NCI-H1048 (cell line): ENCODE data around the gene SCN4A.
"Not testable (repeated sequence)": the region's sequence is repeated elsewhere in the genome, so short reads cannot be mapped to it uniquely, and the experiment has no call there.

Experiments used
- DNase-seq: peaks from one replicate; lab custom pipeline; 2025; lab: John Stamatoyannopoulos, UW

The SCN4A gene

DNA sequence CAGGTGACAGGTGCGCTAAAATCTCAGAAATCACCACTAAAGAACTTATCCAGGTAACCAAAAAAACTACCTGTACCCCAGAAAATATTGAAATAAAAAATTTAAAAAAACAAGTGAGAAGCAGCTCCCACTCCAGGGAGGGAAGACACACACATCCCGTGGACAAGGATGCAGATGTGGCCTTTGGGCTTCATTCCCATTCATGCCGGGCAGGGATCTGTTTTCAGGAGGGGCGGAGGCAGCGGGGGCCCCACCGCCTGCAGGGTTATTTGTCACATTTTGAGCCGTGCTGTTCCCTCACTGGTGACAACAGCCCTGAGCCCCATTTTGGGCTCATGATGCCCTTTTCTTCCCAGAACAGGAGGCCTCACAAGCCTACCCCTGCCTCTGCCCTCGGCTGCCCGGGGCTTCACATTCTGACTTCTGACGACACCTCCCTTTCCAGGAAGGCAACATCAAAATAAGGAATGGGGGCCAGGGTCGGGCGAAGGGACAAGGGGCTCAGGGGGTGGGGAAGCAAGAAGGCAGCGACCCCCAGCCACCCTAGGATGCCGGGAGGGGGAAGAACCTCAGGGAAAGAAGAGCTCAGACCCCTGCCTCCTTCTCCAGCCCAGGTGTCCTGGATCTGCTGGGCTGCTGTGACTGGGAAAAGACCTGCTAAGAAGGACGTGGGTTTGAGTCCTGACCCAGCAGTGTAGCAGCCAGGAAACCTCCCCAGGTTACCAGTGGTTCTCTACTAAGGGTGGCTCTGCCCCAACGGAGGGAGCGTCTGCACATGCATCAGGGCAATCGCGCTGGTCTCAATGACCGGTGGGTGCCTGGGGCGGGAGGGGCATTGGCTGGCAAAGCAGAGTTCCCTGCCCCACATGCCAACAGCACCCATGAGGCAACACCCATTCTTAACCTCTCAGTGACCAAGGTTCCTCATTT, 38.3 kb downstream of the SCN4A start:
- no peak for DNase-seq

- no peak for DNase-seq
Observed at GRCh38 chr17:63933598-63933997, 39.1 kb downstream of the SCN4A start.

- no peak for DNase-seq
Observed at GRCh38 chr17:63932721-63933120, 40.0 kb downstream of the SCN4A start.

- DNase-seq = no peak
Observed at GRCh38 chr17:63931981-63932561, 40.6 kb downstream of the SCN4A start, which contains the start of gene CD79B. Gene CD79B, minus strand, starts transcription at chr17:63932331. Its CDS starts 70 bp downstream, at chr17:63932261.

DNA sequence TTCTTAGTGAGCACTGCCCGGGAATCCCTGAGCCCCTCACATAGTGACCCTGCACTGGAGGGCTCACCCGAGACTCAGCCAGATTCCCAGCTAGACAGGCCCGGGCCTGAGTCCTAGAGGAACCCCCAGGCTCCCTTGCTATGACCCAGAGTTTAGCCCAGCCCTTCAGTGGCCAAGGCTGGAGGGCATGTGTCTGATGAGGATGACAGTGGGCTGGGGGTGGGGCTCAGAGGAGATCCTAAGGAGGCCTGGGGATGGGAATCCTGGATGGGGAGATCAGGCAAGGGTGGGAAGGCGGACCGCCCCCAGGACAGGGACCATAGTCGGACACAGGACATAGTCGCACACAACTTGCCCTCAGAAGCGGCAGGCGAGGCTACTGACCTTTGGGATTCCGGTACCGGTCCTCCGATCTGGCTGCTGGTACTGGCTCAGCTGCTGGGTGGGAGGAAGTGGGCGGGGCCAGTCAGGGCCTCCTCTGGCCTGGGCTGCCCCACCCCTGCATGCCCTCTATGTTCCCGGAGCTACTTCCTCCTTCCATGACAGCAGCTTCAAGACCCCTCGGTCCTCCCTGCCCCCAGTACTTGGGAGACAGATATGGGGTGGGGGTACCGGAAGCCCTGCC, 41.7 kb downstream of the SCN4A start:
- no peak for DNase-seq

GRCh38 chr17:63929860-63930766, 42.6 kb downstream of the SCN4A start:
- no peak for DNase-seq

DNA sequence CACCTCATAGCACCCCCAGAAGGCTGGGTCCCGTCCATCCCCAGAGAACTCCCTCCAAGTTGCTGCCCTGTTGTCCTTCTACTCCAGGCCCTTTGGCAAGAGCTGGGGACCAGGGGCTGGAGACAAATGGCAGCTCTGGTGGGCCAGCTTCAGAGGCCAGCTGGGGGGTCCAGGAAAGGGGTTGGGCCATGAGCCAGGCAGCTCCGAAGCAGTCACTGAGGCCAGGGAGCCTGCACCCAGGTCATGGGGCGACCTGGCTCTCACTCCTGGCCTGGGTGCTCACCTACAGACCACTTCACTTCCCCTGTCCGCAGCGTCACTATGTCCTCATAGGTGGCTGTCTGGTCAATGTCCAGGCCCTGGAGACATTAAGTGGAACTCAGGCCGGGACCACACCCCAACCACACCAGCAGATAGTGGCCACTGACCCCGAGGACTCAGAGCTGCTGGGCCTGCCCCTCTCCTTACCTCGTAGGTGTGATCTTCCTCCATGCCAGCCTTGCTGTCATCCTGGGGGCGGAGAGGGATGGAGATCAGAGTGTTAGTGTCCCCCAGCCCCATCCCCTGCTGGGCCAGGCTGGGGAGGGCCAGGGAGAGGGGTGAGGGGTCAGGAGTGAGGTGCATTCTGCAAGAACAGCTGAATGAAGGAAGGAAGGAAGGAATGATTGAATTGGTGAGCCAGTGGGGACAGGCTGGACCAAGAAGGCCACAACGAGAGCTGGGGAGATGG, 43.6 kb downstream of the SCN4A start:
- DNase-seq = no peak

DNA sequence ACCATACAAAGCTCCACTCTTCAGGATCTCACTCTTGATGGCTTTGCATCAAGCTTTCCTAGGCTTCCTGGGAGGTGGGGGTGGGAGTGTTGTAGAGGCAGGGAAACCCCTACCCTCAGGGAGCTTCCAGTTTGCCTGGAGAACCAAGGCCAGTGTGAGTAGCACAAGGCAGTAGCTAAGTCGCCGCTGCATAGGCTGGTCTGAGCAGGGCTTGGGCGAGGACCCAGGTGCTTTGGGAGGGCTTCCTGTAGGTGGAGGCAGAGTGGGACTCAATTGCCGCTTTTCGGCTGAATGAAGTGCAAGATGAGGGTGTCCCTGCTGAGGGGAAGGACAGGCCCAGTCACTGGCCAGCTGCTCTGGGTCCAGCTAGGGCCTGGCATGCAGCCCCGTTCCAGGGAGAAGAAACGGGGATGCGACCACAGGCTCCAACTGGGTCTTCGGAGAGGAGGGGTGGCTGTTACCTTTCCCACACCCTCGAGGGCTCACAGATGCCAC, 44.5 kb downstream of the SCN4A start:
- no peak for DNase-seq

GRCh38 chr17:63927464-63928171, 45.1 kb downstream of the SCN4A start:
- no peak for DNase-seq

DNA sequence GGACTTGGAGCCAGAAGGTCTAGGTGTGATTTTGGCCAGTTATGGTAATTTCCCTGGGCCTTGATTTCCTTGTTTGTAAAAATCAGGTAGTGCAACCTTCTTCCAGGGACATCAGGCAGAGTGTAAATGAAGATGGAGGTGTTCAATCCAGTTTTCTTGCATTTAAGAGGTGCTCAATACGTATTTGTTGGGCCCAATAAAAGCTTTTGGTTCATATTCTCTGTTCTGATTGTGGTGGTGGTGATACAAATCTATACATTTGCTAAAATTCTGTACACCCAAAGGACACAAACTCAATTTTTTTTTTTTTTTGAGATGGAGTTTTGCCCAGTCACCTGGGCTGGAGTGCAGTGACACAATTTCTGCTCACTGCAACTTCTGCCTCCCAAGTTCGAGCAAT, 46.6 kb downstream of the SCN4A start:
- DNase-seq = no peak

DNA sequence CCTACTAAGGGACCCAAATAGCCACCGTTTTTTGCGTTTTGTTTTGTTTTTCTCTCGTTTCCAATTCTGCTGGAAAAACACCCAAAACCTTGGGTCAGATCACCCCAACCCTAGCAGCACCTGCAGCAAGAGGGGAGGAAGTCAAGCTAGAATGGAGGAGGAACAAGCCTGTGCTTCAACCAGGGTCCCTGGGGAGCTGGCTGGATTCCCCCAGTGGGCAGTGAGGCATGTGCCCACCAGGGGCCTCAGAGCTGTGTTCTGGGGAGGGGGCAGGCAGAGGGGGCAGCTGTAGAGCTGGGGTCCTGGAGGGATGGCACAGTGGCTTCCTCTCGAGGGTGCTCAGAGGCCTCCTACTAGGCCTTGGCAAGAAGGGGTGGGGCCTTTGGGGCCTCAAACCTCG, 47.1 kb downstream of the SCN4A start:
- DNase-seq = no peak

DNA sequence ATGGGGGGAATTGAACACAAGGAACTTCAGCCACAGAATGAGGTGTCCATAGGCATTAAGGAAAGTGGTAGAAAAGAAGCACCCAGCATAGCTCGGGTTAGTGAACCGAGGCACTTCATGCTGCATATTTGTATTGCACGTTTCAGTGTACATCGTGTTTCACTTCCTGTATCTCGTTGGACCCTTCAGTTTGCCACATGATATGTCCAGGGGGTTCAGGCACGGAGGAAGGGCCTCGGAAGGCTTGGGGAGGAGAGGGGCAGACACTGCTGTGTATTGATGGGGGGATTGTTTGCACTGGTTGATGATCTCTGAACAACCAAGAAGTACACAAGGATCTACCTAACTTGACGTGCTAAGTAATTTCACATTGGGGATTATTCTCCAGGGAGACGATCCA, 50.3 kb downstream of the SCN4A start:
- not testable (repeated sequence) for DNase-seq

DNA sequence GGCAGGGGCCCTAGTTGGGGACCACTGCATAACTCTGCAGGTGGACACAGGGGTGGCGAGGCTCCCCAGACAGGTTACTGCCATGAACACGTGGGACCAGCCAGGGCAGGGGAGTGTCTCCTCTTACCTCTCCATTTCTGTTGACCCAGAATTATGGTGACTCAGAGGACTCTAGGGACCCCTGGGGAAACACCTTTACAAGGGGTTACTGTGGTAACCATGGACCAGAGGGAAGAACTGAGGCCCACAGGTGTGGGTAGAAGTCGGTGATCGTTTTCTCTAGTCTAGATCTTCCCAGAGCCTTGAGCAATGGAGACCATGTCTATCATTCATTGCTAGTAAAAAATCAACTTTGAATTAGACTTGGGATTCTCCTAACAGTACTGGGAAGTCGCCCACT, 51.9 kb downstream of the SCN4A start:
- not testable (repeated sequence) for DNase-seq

- not testable (repeated sequence) for DNase-seq
Observed at GRCh38 chr17:63920050-63920449, 52.7 kb downstream of the SCN4A start.

DNA sequence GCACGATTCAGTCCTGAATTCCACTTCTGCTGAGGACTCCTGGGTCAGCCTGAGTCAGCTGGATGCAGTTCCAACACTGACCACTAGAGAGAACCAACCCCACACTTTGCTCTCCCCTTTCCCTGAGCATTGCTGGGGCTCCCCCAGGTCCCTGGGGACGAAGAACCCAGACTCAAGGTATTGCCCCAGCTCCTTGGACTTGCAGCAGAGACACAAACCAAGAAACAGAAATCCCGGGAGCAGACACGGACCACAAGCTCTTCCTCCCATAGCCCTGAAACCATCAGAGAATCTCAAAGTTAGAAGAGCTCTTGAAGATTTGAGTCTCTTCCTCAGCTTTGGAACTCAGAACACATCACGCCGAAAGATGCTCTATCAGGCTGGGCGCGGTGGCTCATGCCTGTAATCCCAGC, 53.4 kb downstream of the SCN4A start:
- no peak for DNase-seq

DNA sequence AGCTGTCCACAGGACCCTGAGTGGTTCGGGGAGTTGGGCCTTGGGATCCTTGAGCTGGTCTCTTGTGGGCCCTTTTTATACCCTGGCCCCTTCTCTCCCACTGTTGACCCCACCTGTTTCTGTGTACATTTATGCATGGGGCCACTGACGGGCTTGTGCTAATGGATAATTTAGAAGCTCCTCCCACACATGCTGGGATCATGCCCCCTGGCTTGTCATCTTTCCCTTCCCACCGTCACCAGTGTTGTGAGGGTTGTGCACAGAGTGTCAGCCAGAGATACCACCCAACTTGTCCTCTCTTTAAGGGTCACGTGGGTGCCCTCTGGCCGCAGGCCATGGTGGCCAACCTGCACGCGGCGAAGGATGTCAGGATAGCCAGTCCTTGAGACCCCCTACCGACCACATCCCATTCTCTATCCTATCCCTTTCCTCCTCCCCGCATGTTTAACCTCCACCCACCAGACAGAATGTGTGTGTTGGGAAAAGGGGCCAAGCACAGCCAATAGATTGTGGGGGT, 53.9 kb downstream of the SCN4A start, which contains the start of gene GH1:
GH1 (minus strand) TSS at position 51 of the 517 bp plus-strand sequence. CDS start 63 bp downstream, outside the sequence.
- DNase-seq = not testable (repeated sequence)

DNA sequence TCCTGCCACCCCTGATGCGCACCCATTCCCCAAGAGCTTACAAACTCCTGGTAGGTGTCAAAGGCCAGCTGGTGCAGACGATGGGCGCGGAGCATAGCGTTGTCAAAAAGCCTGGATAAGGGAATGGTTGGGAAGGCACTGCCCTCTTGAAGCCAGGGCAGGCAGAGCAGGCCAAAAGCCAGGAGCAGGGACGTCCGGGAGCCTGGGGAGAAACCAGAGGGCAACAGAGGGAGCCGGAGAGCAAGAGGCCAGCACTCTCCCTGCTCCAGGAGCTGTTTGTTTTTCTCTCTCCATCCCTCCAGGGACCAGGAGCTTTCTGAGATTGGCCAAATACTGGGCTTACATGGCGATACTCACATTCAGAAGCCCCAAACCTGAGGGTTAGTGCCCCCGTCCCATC, 54.4 kb downstream of the SCN4A start:
- no peak for DNase-seq

GRCh38 chr17:63917646-63918045, 55.1 kb downstream of the SCN4A start:
- no peak for DNase-seq

GRCh38 chr17:63917206-63917605, 55.5 kb downstream of the SCN4A start:
- not testable (repeated sequence) for DNase-seq
